Upper lobe of left lung (tissue), 6 donors: ENCODE data around the gene RNASE11. TPM values are rescaled to one million over a fixed set of nuclear protein-coding genes. Genes with fewer than 3 reads are reported as not detected.
A peak's percentile ranks its signal among the peaks of the same experiment; 100 is the strongest.

Experiments
- ATAC-seq, 2 donors: fragments of 200-7000 bp; cut with Tn5 transposase; one replicate each; pipeline ENCODE4 v1.9.1; 2022; ENCODE audit warnings: mild to moderate bottlenecking in 2 of 2, moderate library complexity in 2 of 2; ENCODE audit not compliant: low FRiP score in 2 of 2
- DNase-seq, 2 donors: peaks; one replicate each; pipeline ENCODE4 v3.0.0-alpha.2; 2019 to 2020
- H3K27ac ChIP-seq, 4 donors: fragments of 200-600 bp; sonication (generic); one replicate each; pipeline ENCODE4 v1.5.1; 2016 to 2019
- H3K27me3 ChIP-seq, 4 donors: fragments of 200-600 bp; sonication (generic); one replicate each; pipeline ENCODE4 v1.5.1; 2017 to 2019
- H3K36me3 ChIP-seq, 4 donors: fragments of 200-600 bp; sonication (generic); one replicate each; pipeline ENCODE4 v1.5.1; 2016 to 2019
- H3K4me1 ChIP-seq, 4 donors: fragments of 200-600 bp; sonication (generic); one replicate each; pipeline ENCODE4 v1.5.1; 2018 to 2019
- H3K4me3 ChIP-seq, 4 donors: fragments of 200-600 bp; sonication (generic); one replicate each; pipeline ENCODE4 v1.5.1; 2017 to 2019; ENCODE audit warnings: mild to moderate bottlenecking in 2 of 4, moderate library complexity in 1 of 4
- H3K9me3 ChIP-seq, 4 donors: fragments of 200-600 bp; sonication (generic); one replicate each; pipeline ENCODE4 v1.5.1; 2018 to 2019
- CTCF ChIP-seq, 6 experiments: fragments of 450-650 bp in 4 of 6; fragments of 200-600 bp in 2 of 6; sonication (generic) in 2 of 6; IDR thresholded peaks; one replicate each; pipeline ENCODE4 v1.5.1; 2016 to 2019; ENCODE audit warnings: antibody characterized with exemption in 6 of 6
- EP300 ChIP-seq, 4 donors: sonication (generic); formaldehyde crosslinking; IDR thresholded peaks; one replicate each; pipeline ENCODE4 v1.5.1; 2017; ENCODE audit warnings: antibody characterized with exemption in 4 of 4, control low read depth in 2 of 4
- POLR2A ChIP-seq, 4 donors: fragments of 450-650 bp; IDR thresholded peaks; one replicate each; pipeline ENCODE4 v1.5.1; 2016 to 2017; ENCODE audit warnings: antibody characterized with exemption in 4 of 4, mild to moderate bottlenecking in 2 of 4
- POLR2AphosphoS5 ChIP-seq, 2 donors: sonication (generic); formaldehyde crosslinking; IDR thresholded peaks; one replicate each; pipeline ENCODE4 v1.5.1; 2017; ENCODE audit warnings: antibody characterized with exemption in 2 of 2
- WGBS, 2 donors: methylation state at CpG; one replicate each; pipeline ENCODE4 v1.1.5; 2017 to 2018; 5-methylcytosine and 5-hydroxymethylcytosine counted together
- total RNA-seq, 6 donors: library from RNA; depleted of rRNA in 4 of 6; stranded (reverse); fragments of >200 nt in 4 of 6; gene quantifications; one replicate each; pipeline versions ENCODE4 v1.1.0 to v1.2.1, GENCODE V29; 2016 to 2021
- donor health status: DM: no; HTN: no; CAD: no; lungs with moderate emphysema.
- donor health status: DM: no; HTN: yes; CAD: no; lungs with severe emphysema.

The RNASE11 gene
- total RNA-seq, 6 donors from 2014 or later = not detected

GRCh38 chr14:20560961-20561360 is 26.8 kb downstream of the RNASE11 start, which contains the start of gene RNASE9:
Gene RNASE9 (minus strand): TSS chr14:20561047.
- Histone ChIP-seq H3K27ac (no peak within 1 kb of the TSS), H3K4me3 (no peak within 1 kb of the TSS), H3K36me3 (no peaks in the 10 kb centered on the region), H3K9me3 (no peaks in the 10 kb centered on the region), H3K4me1 (peaks cover 0 to 6% (median 0%) of the 10 kb centered on the region in 4 donors), H3K27me3 (no peaks in the 10 kb centered on the region)
- DNase-seq (no peak), ATAC-seq (no peak)
- 95 to 97% methylated on average over 3 of the region's 3 CpGs for WGBS, 2 donors
- TF ChIP-seq POLR2A (IDR thresholded peaks at IDR 0.05) = no peak

- ATAC-seq (no peak), DNase-seq (no peak)
- Histone ChIP-seq H3K9me3 (no peaks in the 10 kb centered on the region), H3K4me3 (no peak overlapping the region), H3K27me3 (no peaks in the 10 kb centered on the region), H3K27ac (no peak overlapping the region), H3K36me3 (no peaks in the 10 kb centered on the region), H3K4me1 (peaks cover 0 to 6% (median 0%) of the 10 kb centered on the region in 4 donors)
- TF ChIP-seq CTCF (IDR thresholded peaks at IDR 0.05) = no peak
- no peak for TF ChIP-seq EP300 (IDR thresholded peaks at IDR 0.05)
- WGBS, 2 donors = 45 to 55% methylated on average over 2 of the region's 2 CpGs
Observed at GRCh38 chr14:20559461-20559904, 28.3 kb downstream of the RNASE11 start.

GRCh38 chr14:20557212-20557542 is 30.6 kb downstream of the RNASE11 start:
- no peaks in the 10 kb centered on the region for H3K9me3 ChIP-seq
- TF ChIP-seq POLR2AphosphoS5 (IDR thresholded peaks at IDR 0.05) (no peak), POLR2A (IDR thresholded peaks at IDR 0.05) (no peak), CTCF (IDR thresholded peaks at IDR 0.05) (no peak), EP300 (IDR thresholded peaks at IDR 0.05) (no peak)
- no peak overlapping the region for H3K27ac ChIP-seq
- H3K4me3 ChIP-seq = no peak overlapping the region
- H3K4me1 ChIP-seq = peaks cover 0 to 6% (median 0%) of the 10 kb centered on the region in 4 donors
- DNase-seq (no peak), ATAC-seq (no peak)
- H3K27me3 ChIP-seq = no peaks in the 10 kb centered on the region
- no peaks in the 10 kb centered on the region for H3K36me3 ChIP-seq
- 51 to 54% methylated on average over 2 of the region's 2 CpGs for WGBS, 2 donors

- peaks cover 0 to 6% (median 0%) of the 10 kb centered on the region in 4 donors for H3K4me1 ChIP-seq
- no peak for DNase-seq
- H3K4me3 ChIP-seq = no peak overlapping the region
- H3K27me3 ChIP-seq = no peaks in the 10 kb centered on the region
- no peak for ATAC-seq
- WGBS, 2 donors = 42 to 52% methylated on average over 11 of the region's 11 CpGs
- peak in 1 of 4 donors; percentile 40 for TF ChIP-seq EP300 (IDR thresholded peaks at IDR 0.05)
- TF ChIP-seq POLR2AphosphoS5 (IDR thresholded peaks at IDR 0.05) = no peak
- TF ChIP-seq CTCF (IDR thresholded peaks at IDR 0.05) = no peak
- TF ChIP-seq POLR2A (IDR thresholded peaks at IDR 0.05) = no peak
- no peaks in the 10 kb centered on the region for H3K36me3 ChIP-seq
- no peak overlapping the region for H3K27ac ChIP-seq
- no peaks in the 10 kb centered on the region for H3K9me3 ChIP-seq
Observed at GRCh38 chr14:20556500-20557211, 31.1 kb downstream of the RNASE11 start.

GRCh38 chr14:20555845-20556244 is 32.0 kb downstream of the RNASE11 start:
- no peak for DNase-seq
- peak in 1 of 2 donors; percentile 48 for ATAC-seq
- no peak overlapping the region for H3K27ac ChIP-seq
- WGBS, 2 donors = 75 to 79% methylated on average over 3 of the region's 3 CpGs
- TF ChIP-seq EP300 (IDR thresholded peaks at IDR 0.05) = no peak
- TF ChIP-seq POLR2A (IDR thresholded peaks at IDR 0.05) = no peak
- TF ChIP-seq CTCF (IDR thresholded peaks at IDR 0.05) = no peak
- no peak for TF ChIP-seq POLR2AphosphoS5 (IDR thresholded peaks at IDR 0.05)
- H3K36me3 ChIP-seq = no peaks in the 10 kb centered on the region
- peaks cover 0 to 6% (median 0%) of the 10 kb centered on the region in 4 donors for H3K4me1 ChIP-seq
- H3K9me3 ChIP-seq = no peaks in the 10 kb centered on the region
- no peaks in the 10 kb centered on the region for H3K27me3 ChIP-seq
- H3K4me3 ChIP-seq = no peak overlapping the region
